CD4-positive, CD25-positive, alpha-beta regulatory T cell (primary cell): Measurements from ENCODE around the gene NF1. TPM values are rescaled to one million over a fixed set of nuclear protein-coding genes. Genes with fewer than 3 reads are reported as not detected.

ENCODE experiments used
- ATAC-seq, 2 donors: fragments of 150-1000 bp; cut with Tn5 transposase; one replicate each; pipeline ENCODE4 v1.10.0; 2021; ENCODE audit warnings: low read depth in 2 of 2, moderate number of reproducible peaks in 2 of 2, moderate library complexity in 1 of 2
- DNase-seq, 3 donors: peaks; one replicate each; pipeline versions ENCODE4 v3.0.0 to v3.0.0-alpha.2; 2012 to 2022; ENCODE audit warnings: mixed read lengths in 1 of 3
- H3K27ac ChIP-seq: one replicate; pipeline ENCODE4 v1.7.0; 2013; ENCODE audit warnings: mild to moderate bottlenecking, low read length; ENCODE audit not compliant: insufficient read depth, poor library complexity, severe bottlenecking
- H3K27me3 ChIP-seq: one replicate; pipeline ENCODE4 v1.7.0; 2013; ENCODE audit warnings: low read length; ENCODE audit not compliant: control insufficient read depth, insufficient read depth
- H3K36me3 ChIP-seq: one replicate; pipeline ENCODE4 v1.7.0; 2013; ENCODE audit warnings: mild to moderate bottlenecking, low read length, moderate library complexity; ENCODE audit not compliant: control insufficient read depth, insufficient read depth
- H3K4me1 ChIP-seq: 2 replicates; pipeline ENCODE4 v1.7.0; 2013; ENCODE audit warnings: mild to moderate bottlenecking, low read length; ENCODE audit not compliant: insufficient read depth, control insufficient read depth, poor library complexity, severe bottlenecking
- H3K4me3 ChIP-seq: one replicate; pipeline ENCODE4 v1.7.0; 2013; ENCODE audit warnings: low read depth, mild to moderate bottlenecking, low read length, moderate library complexity
- H3K9me3 ChIP-seq, 2 experiments: 1 replicate in 1 of 2; 2 replicates in 1 of 2; pipeline ENCODE4 v1.7.0; 2013; ENCODE audit warnings: low read length in 2 of 2, mild to moderate bottlenecking in 1 of 2, moderate library complexity in 1 of 2; ENCODE audit not compliant: control insufficient read depth in 2 of 2
- H3K27ac Mint-ChIP-seq, 3 donors: one replicate each; pipeline ENCODE4 v1.8.0; 2020 to 2022; ENCODE audit warnings: mild to moderate bottlenecking in 3 of 3, mixed read lengths in 3 of 3, moderate library complexity in 2 of 3
- H3K27me3 Mint-ChIP-seq: one replicate; pipeline ENCODE4 v1.8.0; 2022; ENCODE audit warnings: mild to moderate bottlenecking, mixed read lengths
- H3K36me3 Mint-ChIP-seq: one replicate; pipeline ENCODE4 v1.8.0; 2020; ENCODE audit warnings: mixed read lengths
- H3K4me1 Mint-ChIP-seq, 4 donors: one replicate each; pipeline ENCODE4 v1.8.0; 2020 to 2022; ENCODE audit warnings: mixed read lengths in 4 of 4, mild to moderate bottlenecking in 1 of 4
- H3K4me3 Mint-ChIP-seq, 4 donors: one replicate each; pipeline ENCODE4 v1.8.0; 2020 to 2022; ENCODE audit warnings: mild to moderate bottlenecking in 4 of 4, mixed read lengths in 4 of 4, moderate library complexity in 3 of 4
- H3K9me3 Mint-ChIP-seq, 7 donors: one replicate each; pipeline ENCODE4 v1.8.0; 2020 to 2022; ENCODE audit warnings: mixed read lengths in 7 of 7, mild to moderate bottlenecking in 3 of 7, moderate library complexity in 2 of 7
- polyA plus RNA-seq, 4 donors: library from polyadenylated mRNA; unstranded; fragments of 300-500 nt; fragmentation: Illumina TruSeq; gene quantifications; one replicate each; pipeline ENCODE4 v1.2.3, GENCODE V29; 2021
- total RNA-seq: library from RNA; stranded (reverse); gene quantifications from one replicate; pipeline ENCODE4 v1.2.3, GENCODE V29; 2022

The NF1 gene
- total and polyA plus RNA-seq, 5 donors from 2014 or later, result 19.7 to 47.3 (median 40.8) TPM

- Histone ChIP-seq H3K36me3 (no peaks in the 10 kb centered on the region), H3K27me3 (no peaks in the 10 kb centered on the region), H3K9me3 (no peaks in the 10 kb centered on the region), H3K4me3 (no peak overlapping the region), H3K4me1 (no peaks in the 10 kb centered on the region), H3K27ac (no peak overlapping the region)
- H3K9me3 Mint-ChIP-seq, result peaks cover 0 to 1% (median 0%) of the 10 kb centered on the region in 7 donors
- H3K4me1 Mint-ChIP-seq, result peaks cover 0 to 12% (median 2%) of the 10 kb centered on the region in 4 donors
- H3K4me3 Mint-ChIP-seq, result no peak overlapping the region
- peaks cover 3% of the 10 kb centered on the region for H3K36me3 Mint-ChIP-seq
- no peak for DNase-seq
- H3K27ac Mint-ChIP-seq, result no peak overlapping the region
- H3K27me3 Mint-ChIP-seq, result no peaks in the 10 kb centered on the region
- no peak for ATAC-seq
Observed at GRCh38 chr17:31122746-31123145, 28.0 kb downstream of the NF1 start.

DNA sequence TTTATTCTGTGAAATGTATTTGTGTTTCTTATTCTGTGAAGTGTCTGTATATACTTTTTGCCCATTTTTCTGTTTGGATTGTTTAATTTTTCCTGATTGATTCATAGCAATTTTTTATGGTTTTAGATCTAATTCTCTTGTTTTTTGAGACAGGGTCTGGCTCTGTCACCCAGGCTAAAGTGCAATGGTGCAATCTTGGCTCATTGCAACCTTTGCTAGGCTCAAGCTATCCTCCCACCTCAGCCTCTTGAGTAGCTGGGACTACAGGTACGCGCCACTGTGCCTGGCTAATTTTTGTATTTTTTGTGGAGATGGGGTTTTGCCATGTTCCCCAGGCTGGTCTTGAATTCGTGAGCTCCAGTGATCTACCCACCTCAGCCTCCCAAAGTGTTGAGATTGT, 31.5 kb downstream of the NF1 start:
- peaks cover 0 to 12% (median 1%) of the 10 kb centered on the region in 4 donors for H3K4me1 Mint-ChIP-seq
- DNase-seq (no peak), ATAC-seq (no peak)
- Histone ChIP-seq H3K27me3 (no peaks in the 10 kb centered on the region), H3K36me3 (no peaks in the 10 kb centered on the region), H3K4me1 (no peaks in the 10 kb centered on the region), H3K4me3 (no peak overlapping the region), H3K9me3 (no peaks in the 10 kb centered on the region), H3K27ac (no peak overlapping the region)
- no peak overlapping the region for H3K27ac Mint-ChIP-seq
- no peaks in the 10 kb centered on the region for H3K27me3 Mint-ChIP-seq
- peaks cover 3% of the 10 kb centered on the region for H3K36me3 Mint-ChIP-seq
- no peak overlapping the region for H3K4me3 Mint-ChIP-seq
- peaks cover 0 to 2% (median 0%) of the 10 kb centered on the region in 7 donors for H3K9me3 Mint-ChIP-seq

- H3K27me3 ChIP-seq, result no peaks in the 10 kb centered on the region
- no peaks in the 10 kb centered on the region for H3K36me3 ChIP-seq
- H3K9me3 ChIP-seq, result no peaks in the 10 kb centered on the region
- DNase-seq (no peak), ATAC-seq (no peak)
- no peak overlapping the region for H3K27ac ChIP-seq
- no peak overlapping the region for H3K4me3 ChIP-seq
- Mint-ChIP-seq H3K27me3 (no peaks in the 10 kb centered on the region), H3K4me1 (peaks cover 0 to 4% (median 3%) of the 10 kb centered on the region in 4 donors), H3K9me3 (peaks cover 0 to 2% (median 0%) of the 10 kb centered on the region in 7 donors), H3K36me3 (peaks cover 7% of the 10 kb centered on the region), H3K27ac (no peak overlapping the region), H3K4me3 (no peak overlapping the region)
- no peaks in the 10 kb centered on the region for H3K4me1 ChIP-seq
Observed at GRCh38 chr17:31128241-31128640, 33.5 kb downstream of the NF1 start.

- ATAC-seq, result no peak
- H3K4me3 Mint-ChIP-seq, result no peak overlapping the region
- H3K27ac ChIP-seq, result no peak overlapping the region
- H3K4me3 ChIP-seq, result no peak overlapping the region
- no peaks in the 10 kb centered on the region for H3K36me3 ChIP-seq
- H3K4me1 Mint-ChIP-seq, result peaks cover 0 to 4% (median 3%) of the 10 kb centered on the region in 4 donors
- no peaks in the 10 kb centered on the region for H3K9me3 ChIP-seq
- H3K27me3 ChIP-seq, result no peaks in the 10 kb centered on the region
- no peaks in the 10 kb centered on the region for H3K4me1 ChIP-seq
- H3K27me3 Mint-ChIP-seq, result no peaks in the 10 kb centered on the region
- peaks cover 7% of the 10 kb centered on the region for H3K36me3 Mint-ChIP-seq
- no peak for DNase-seq
- H3K9me3 Mint-ChIP-seq, result peaks cover 0 to 2% (median 0%) of the 10 kb centered on the region in 7 donors
- peak overlapping the region in 1 of 3 donors; percentile 60 for H3K27ac Mint-ChIP-seq
Observed at GRCh38 chr17:31130286-31131224, 35.8 kb downstream of the NF1 start.

DNA sequence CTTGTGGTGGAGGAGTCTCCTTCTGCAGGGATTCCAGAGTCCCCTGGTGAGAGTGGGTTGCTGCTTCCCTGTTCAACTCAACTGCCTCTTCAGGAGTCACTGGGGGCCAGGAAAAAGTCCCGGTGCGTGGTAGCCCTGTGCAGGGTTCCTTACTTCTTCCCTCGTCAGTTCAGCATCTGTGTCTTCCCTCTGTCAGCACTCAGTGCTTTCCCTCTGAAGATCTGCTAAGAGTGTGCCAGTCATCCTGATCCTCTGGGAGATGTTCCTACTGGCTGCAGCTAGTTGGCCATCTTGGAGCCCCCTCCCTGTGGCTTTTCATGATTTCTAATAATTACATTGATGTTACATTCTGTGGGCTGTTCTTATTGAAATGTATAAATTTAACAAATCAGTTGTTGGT, 36.5 kb downstream of the NF1 start:
- no peaks in the 10 kb centered on the region for H3K9me3 ChIP-seq
- H3K36me3 Mint-ChIP-seq, result peaks cover 11% of the 10 kb centered on the region
- peaks cover 0 to 2% (median 0%) of the 10 kb centered on the region in 7 donors for H3K9me3 Mint-ChIP-seq
- no peaks in the 10 kb centered on the region for H3K36me3 ChIP-seq
- no peak for ATAC-seq
- H3K4me3 ChIP-seq, result no peak overlapping the region
- no peaks in the 10 kb centered on the region for H3K4me1 ChIP-seq
- no peak overlapping the region for H3K4me3 Mint-ChIP-seq
- DNase-seq, result no peak
- peaks cover 0 to 4% (median 3%) of the 10 kb centered on the region in 4 donors for H3K4me1 Mint-ChIP-seq
- no peak overlapping the region for H3K27ac ChIP-seq
- H3K27ac Mint-ChIP-seq, result no peak overlapping the region
- no peaks in the 10 kb centered on the region for H3K27me3 Mint-ChIP-seq
- no peaks in the 10 kb centered on the region for H3K27me3 ChIP-seq

- Histone ChIP-seq H3K4me1 (no peaks in the 10 kb centered on the region), H3K4me3 (no peak overlapping the region), H3K9me3 (no peaks in the 10 kb centered on the region), H3K27me3 (no peaks in the 10 kb centered on the region), H3K27ac (no peak overlapping the region), H3K36me3 (no peaks in the 10 kb centered on the region)
- Mint-ChIP-seq H3K4me1 (peaks cover 0 to 4% (median 3%) of the 10 kb centered on the region in 4 donors), H3K4me3 (no peak overlapping the region), H3K36me3 (peaks cover 22% of the 10 kb centered on the region), H3K27ac (no peak overlapping the region), H3K27me3 (no peaks in the 10 kb centered on the region), H3K9me3 (peaks cover 0 to 2% (median 0%) of the 10 kb centered on the region in 7 donors)
- ATAC-seq (no peak), DNase-seq (no peak)
Observed at GRCh38 chr17:31132977-31133376, 38.2 kb downstream of the NF1 start.

GRCh38 chr17:31134576-31134975, 39.8 kb downstream of the NF1 start:
- Mint-ChIP-seq H3K27me3 (no peaks in the 10 kb centered on the region), H3K4me1 (peaks cover 0 to 4% (median 3%) of the 10 kb centered on the region in 4 donors)

More at GRCh38 chr17:31134576-31134975, 39.8 kb downstream of the NF1 start:
- Mint-ChIP-seq H3K36me3 (peaks cover 24% of the 10 kb centered on the region), H3K9me3 (no peaks in the 10 kb centered on the region), H3K27ac (peak overlapping the region in 1 of 3 donors; percentile 23), H3K4me3 (no peak overlapping the region)
- no peaks in the 10 kb centered on the region for H3K4me1 ChIP-seq
- no peak overlapping the region for H3K27ac ChIP-seq
- DNase-seq (no peak), ATAC-seq (no peak)
- H3K9me3 ChIP-seq, result no peaks in the 10 kb centered on the region
- no peaks in the 10 kb centered on the region for H3K36me3 ChIP-seq
- H3K27me3 ChIP-seq, result no peaks in the 10 kb centered on the region
- H3K4me3 ChIP-seq, result no peak overlapping the region
